Measurements from ENCODE around the gene IGFALS. TPM values are rescaled to one million over a fixed set of nuclear protein-coding genes. Genes with fewer than 3 reads are reported as not detected.

IGFALS gene
- 93.9 TPM for total RNA-seq

DNA sequence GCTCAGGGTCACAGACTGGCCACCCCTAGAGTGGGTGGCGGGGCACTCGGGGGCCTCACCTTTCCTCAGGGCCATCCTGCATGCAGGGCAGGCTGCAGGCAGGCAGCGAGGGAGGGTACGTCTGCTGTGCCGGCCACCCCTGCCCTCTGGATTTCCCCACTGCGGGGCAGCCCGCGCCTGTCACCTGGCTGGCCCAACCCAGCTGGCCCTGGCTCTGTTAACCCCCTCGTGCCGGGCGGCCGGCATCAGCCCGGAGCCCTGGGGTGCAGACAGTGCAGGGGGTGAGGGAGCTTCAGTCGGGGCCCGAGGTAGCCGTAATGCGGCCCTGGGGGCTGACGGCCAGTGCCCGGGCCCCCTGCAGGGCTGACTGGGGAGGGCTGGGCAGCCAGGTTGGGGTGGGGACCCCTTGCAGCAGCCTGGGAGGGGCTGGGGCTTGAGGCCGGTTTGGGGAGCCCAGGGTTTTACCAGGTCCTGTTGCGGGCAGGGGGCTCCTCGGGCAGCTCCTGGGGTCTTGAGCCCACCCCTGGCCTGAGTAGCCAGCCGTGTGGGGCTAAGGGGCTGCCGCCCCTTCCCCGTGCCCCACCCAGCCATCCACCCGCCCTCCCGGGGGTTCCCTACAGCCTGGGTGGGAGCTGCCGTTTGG is at the start of gene IGFALS:
IGFALS (minus strand) TSS at position 128 of the 643 bp plus-strand sequence; CDS start at position 75, 53 bp downstream.
- peak; percentile 87 for DNase-seq (ENCODE audit: low spot score)
- ATAC-seq = peak; percentile 77

- no peak for ATAC-seq
- no peak for DNase-seq (ENCODE audit: low spot score)
Measured at GRCh38 chr16:1839554-1839953, 46.0 kb upstream of the IGFALS start.

- ATAC-seq = no peak
- DNase-seq (ENCODE audit: low spot score) = no peak
Measured at GRCh38 chr16:1834096-1834495, 40.6 kb upstream of the IGFALS start.

GRCh38 chr16:1832838-1833454 is 39.4 kb upstream of the IGFALS start:
- ATAC-seq = no peak
- peak; percentile 30 for DNase-seq (ENCODE audit: low spot score)

DNA sequence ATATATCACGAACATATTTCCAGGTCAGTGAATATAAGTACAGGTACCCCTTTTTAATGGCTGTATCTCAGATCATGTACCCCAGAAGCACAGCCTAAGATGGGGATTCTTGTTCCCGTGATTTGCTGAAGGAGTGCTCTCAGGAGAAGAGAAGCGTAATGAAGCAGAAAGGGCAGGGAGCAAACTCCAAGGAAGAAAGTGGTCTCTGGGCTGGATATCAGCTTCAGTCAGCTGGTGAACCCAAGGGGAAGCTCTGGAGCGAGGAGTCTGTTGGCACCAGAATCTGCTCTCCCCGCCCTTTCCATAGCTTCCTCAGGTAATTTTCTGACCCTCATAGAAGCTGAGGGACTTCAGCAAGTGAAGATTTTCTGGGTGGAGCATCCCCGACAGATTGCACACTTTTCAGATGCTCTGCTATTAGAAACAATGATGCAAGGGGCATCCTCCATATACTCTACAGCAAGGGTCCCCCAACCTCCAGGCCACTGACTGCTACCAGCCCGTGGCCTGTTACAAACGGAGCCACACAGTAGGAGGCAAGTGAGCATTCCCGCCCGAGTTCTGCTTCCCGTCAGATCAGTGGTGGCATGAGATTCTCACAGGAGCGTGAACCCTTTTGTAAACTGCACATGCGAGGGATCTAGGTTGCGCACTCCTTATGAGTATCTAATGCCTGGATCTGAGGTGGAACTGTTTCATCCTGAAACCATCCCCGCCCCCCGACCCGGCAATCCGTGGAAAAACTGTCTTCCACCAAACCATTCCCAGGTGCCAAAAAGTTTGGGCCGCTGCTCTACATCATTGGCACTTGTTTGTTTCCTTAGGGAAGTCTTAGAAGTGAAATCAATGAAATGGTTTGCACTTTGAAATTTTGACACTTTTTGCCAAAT is 37.9 kb upstream of the IGFALS start:
- ATAC-seq (no peak), DNase-seq (ENCODE audit: low spot score) (peak; percentile 42)

DNA sequence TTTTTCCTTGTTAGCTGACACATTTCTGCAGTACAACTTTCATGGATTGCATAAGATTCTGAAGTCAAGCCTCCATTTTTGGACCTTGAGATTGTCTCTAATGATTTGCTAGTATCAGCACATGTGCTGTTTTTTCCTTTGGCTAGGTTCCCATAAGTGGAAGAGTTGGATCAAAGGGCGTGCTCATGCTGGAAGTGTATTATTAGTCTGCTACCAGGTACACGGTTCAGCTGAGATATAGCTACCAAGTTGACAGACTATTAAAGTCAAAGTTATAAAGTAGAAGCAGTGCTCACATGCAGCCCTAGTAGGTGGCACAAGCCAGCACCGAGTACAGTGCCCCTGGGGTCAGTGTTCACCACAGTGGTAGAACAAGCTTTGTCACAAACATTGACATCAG is 36.7 kb upstream of the IGFALS start:
- peak; percentile 31 for ATAC-seq
- DNase-seq (ENCODE audit: low spot score) = peak; percentile 82

DNA sequence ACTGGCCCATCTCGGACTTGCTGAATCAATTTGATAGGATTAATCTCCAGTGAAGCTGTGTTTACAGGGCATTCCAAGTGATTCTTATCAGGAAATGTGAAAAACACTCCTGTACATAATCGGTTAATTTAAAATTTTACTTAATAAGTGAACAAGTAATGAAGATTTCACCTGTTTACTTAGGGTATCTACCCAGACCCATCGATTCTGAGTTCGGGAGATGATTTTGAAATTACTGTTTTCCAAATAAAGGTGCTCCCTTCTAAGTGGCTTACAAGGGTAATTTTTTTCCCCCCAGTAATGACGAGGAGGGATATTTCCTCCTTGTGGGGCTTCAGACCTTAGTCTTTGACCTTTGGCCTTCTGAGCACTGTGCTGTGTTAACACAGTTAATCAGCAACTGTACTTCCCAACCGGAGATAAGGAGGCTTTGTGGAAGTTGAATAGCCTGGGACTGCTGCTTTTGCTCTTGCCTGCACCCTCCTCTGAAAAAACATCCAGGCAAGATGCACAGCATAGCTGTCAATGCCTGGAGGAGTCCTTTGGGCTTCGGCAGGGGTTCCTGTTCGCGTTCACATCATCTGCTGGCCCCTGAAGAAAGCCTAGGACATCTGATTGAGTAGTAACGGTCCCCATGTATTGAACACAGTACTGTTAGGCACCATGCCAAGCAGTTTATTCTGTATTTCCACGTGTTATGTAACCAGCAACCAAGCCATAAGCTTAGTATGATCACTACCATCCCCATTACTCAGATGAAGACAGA is 35.3 kb upstream of the IGFALS start:
- ATAC-seq = peak; percentile 4

DNA sequence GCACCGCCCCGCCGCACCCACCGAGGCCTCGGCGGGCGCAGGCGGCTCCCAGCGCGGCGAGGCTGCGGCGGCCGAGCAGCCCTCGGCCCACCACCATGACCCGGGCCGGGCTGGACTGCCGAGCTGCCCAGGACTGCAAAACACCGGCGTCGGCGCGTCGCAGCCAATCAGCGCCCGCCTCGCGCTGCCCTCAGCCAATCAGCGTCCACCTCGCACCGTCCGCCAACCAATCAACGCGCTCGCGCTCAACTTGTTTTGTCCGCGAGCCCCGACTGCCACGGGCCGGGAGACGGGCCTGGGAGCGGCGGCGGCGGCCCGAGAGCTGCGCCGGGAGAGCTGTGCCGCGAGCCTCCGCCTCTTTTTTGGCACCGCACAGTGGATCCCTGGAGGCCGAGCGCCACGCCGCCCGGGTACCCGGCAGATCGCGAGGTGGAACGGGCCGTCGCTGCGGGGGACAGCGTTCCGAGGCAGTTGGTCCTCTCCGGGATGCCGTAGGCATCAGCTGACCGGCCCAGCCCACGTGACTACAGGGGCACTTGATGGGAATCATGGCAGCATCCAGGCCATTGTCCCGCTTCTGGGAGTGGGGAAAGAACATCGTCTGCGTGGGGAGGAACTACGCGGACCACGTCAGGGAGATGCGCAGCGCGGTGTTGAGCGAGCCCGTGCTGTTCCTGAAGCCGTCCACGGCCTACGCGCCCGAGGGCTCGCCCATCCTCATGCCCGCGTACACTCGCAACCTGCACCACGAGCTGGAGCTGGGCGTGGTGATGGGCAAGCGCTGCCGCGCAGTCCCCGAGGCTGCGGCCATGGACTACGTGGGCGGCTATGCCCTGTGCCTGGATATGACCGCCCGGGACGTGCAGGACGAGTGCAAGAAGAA is 33.4 kb upstream of the IGFALS start, which contains the start of the genes FAHD1 and HAGH:
FAHD1 (plus strand) TSS at position 516 of the 883 bp plus-strand sequence; CDS start at position 549, 33 bp downstream.
HAGH (minus strand) TSS at position 135 of the 883 bp plus-strand sequence; CDS start at position 97, 38 bp downstream.
- DNase-seq (ENCODE audit: low spot score) (peak; percentile 96), ATAC-seq (peak; percentile 67)

More for the DNA sequence above, 35.3 kb upstream of the IGFALS start:
- peak; percentile 55 for DNase-seq (ENCODE audit: low spot score)

DNA sequence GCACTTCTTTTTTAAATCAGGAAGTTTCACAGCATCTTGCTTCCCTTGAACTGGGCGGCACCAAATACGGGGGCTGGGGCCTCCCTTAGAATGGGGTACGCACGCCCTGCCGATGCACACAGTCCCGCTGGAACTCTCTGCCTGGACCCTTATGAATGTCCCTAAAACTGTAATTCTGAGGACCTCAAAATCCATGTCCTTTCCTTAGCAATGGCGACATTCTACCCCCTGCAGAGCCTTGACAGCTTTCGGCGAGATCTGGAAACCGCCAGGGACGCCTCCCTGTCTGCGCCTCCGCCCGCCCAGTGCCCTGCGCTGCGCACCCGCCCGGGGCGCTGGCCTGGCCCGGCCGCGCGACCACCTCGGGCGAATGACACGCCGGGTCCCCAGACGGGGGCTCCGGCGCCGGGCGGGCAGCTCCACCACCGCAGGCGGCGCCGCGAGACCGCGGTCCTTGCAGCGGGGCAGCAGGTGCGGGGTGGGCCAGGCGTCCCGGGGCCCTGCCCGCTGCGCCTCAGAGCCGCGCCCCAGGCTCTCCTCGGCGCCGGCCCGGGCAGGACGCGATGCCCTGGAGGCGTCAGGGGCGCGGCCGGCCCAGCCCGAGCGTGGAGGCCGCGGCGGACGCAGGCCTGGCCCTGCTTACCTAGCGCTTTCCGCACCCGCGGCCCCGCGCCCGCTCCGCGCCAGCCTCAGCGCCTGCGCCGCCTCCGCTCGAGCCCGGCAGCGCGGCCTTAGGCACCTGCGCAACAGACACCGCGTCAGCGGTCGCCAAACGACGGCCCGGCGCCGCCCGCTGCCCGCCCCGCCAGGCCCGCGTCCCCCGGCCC is 32.6 kb upstream of the IGFALS start:
- peak; percentile 5 for ATAC-seq
- peak; percentile 48 for DNase-seq (ENCODE audit: low spot score)

GRCh38 chr16:1825381-1825863 is 31.9 kb upstream of the IGFALS start:
- peak; percentile 30 for ATAC-seq
- peak; percentile 88 for DNase-seq (ENCODE audit: low spot score)

GRCh38 chr16:1823821-1824220 is 30.3 kb upstream of the IGFALS start:
- no peak for DNase-seq (ENCODE audit: low spot score)
- ATAC-seq = peak; percentile 26

DNA sequence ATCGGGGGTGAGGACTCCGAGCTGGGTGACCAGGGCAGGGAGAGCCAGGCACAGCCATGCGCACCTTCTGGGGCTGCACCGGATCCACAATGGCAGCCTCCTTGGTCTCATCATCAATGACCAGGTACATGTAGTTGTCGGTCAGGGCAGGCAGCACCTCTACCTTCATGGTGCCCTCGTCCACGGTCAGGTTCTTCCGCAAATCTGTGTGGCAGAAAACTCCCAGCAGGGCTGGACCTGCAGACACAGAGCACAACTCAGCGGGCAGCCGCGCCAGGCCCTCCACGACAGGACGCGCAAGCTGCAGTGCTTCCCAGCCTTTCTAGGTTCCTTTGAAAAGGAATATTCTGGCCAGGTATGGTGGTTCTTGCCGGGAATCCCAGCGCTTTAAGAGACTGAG is 29.3 kb upstream of the IGFALS start:
- DNase-seq (ENCODE audit: low spot score) (no peak), ATAC-seq (no peak)

DNA sequence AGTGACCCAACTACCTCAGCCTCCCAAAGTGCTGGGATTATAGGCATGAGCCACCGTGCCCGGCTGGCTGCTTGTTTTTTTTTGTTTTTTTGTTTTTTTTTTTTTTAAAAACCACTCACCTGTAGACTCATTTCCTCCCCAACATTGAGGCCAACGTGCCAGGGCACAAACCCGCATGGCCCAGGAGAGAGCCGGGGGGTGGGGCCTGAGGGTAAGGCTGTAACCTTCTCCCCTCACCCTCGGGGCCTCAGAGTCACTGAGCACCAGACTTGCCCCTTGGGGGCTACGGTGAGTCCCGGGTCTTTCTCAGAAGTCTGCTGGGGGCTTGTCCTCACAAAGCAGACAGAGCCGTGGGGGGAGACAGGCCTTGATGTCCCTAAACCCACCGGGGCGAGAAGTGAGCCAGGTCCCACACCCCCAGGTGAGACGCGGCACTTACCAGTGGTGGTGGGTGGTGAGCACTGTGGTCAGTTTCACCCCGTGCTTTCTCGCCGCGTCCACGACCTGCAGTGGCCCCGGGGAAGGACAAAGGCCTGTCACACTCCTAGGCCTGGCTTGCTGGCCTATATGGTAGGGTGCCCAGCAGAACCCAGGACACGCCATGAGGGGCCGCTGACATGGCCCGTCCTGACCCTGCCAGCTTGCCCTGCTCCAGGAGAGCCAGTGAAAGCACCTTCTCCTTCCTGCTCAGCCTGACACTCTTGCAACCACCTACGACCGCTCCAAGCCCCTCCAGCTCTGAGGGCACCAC is 28.5 kb upstream of the IGFALS start:
- DNase-seq (ENCODE audit: low spot score) (no peak), ATAC-seq (no peak)

DNA sequence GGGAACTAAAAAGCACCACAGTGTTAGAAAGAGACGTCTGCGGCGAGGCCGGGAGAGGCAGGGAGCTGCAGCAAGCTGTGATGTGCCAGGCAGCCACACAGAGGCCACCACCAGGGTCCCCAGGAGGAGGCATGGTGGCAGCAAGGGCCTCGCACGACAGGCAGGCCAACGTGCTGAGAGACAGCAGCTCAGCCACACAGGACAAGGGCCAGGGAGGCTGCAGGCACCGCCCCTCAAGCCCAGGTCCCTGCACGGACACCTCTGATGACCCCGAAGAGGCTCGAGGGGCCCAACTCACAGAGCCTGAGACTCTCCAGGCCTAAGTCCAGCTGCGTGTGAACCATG is 27.4 kb upstream of the IGFALS start:
- no peak for DNase-seq (ENCODE audit: low spot score)
- no peak for ATAC-seq

GRCh38 chr16:1820096-1820945 is 26.8 kb upstream of the IGFALS start:
- DNase-seq (ENCODE audit: low spot score) (no peak), ATAC-seq (no peak)

DNA sequence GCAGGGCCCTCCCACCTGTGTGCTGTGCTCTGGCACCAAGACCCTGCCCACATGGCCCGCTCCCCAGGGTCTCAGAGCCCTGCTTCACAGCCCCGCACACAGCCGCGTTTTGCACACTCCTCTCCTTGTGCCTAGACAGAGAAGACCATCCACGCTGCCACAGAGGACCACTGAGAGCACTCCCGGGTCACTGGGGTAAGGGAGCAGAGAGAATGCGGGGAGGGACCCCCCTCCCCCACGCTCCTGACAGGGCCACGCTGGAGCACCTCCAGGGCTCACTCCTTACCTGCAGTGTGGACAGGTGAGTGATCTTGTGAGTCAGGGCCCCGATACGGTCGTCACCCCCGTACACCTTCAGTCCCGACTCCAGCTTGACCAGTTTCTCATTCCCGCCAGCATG is 26.1 kb upstream of the IGFALS start:
- DNase-seq (ENCODE audit: low spot score) = no peak
- ATAC-seq = no peak

Data from left lobe of liver (tissue), 2 donors.